SK-N-SH (cell line): ENCODE data around the gene RASGRF2. TPM values are rescaled to one million over a fixed set of nuclear protein-coding genes. Genes with fewer than 3 reads are reported as not detected.

Source experiments
- CTCF ChIA-PET: fragments of 300-600, 350-600 bp; formaldehyde crosslinking; extraction: SDS; loops from one replicate; lab custom pipeline; 2021; lab: Yijun Ruan, JAX
- POLR2A ChIA-PET: fragments of 350-600 bp; sonication (Branson Sonifier 250); formaldehyde crosslinking; extraction: SDS; loops from one replicate; lab custom pipeline; 2020; ENCODE audit warnings: antibody characterized with exemption, inconsistent platforms; lab: Yijun Ruan, JAX
- DNase-seq: peaks from one replicate; pipeline ENCODE4 v3.0.0; 2012
- H2AFZ ChIP-seq: fragments of 200-600 bp; sonication (generic); 2 replicates; pipeline ENCODE4 v1.8.1; 2016; ENCODE audit warnings: antibody characterized with exemption, mild to moderate bottlenecking, low read depth
- H3F3A ChIP-seq: fragments of 200-600 bp; sonication (generic); replicated peaks from 2 replicates; pipeline ENCODE3; 2016; ENCODE audit warnings: antibody characterized with exemption, mild to moderate bottlenecking; ENCODE audit not compliant: insufficient read depth
- H3K27ac ChIP-seq, 2 experiments: fragments of 200-500 bp in 1 of 2; fragments of 200-600 bp in 1 of 2; sonication (Bioruptor generic) in 1 of 2; sonication (generic), shearing (Covaris generic) in 1 of 2; 2 replicates each; pipeline versions ENCODE4 v1.5.1 to v1.6.1; 2014 to 2016; ENCODE audit warnings: low read depth in 2 of 2, inconsistent platforms in 1 of 2, low read length in 1 of 2, mild to moderate bottlenecking in 1 of 2, mixed read lengths in 1 of 2
- H3K27me3 ChIP-seq: fragments of 200-600 bp; sonication (generic), shearing (Covaris generic); 2 replicates; pipeline ENCODE4 v1.6.1; 2016; ENCODE audit warnings: mixed run types; ENCODE audit not compliant: insufficient read depth
- H3K36me3 ChIP-seq, 2 experiments: fragments of 200-500 bp in 1 of 2; fragments of 200-600 bp in 1 of 2; sonication (Bioruptor generic) in 1 of 2; sonication (generic) in 1 of 2; replicated peaks in 1 of 2; 2 replicates each; pipeline versions ENCODE3 to v1.5.1; 2014 to 2016; ENCODE audit warnings: low read length in 1 of 2, mild to moderate bottlenecking in 1 of 2; ENCODE audit not compliant: insufficient read depth in 2 of 2, control insufficient read depth in 1 of 2
- H3K4me1 ChIP-seq, 2 experiments: fragments of 200-500 bp in 1 of 2; fragments of 200-600 bp in 1 of 2; sonication (Bioruptor generic) in 1 of 2; sonication (generic), shearing (Covaris generic) in 1 of 2; 2 replicates each; pipeline versions ENCODE4 v1.5.1 to v1.6.1; 2014 to 2016; ENCODE audit warnings: low read depth in 1 of 2, low read length in 1 of 2, mixed run types in 1 of 2; ENCODE audit not compliant: insufficient read depth in 2 of 2, control insufficient read depth in 1 of 2
- H3K4me2 ChIP-seq: fragments of 200-600 bp; sonication (generic), shearing (Covaris generic); 2 replicates; pipeline ENCODE4 v1.6.1; 2017; ENCODE audit warnings: mixed run types
- H3K4me3 ChIP-seq, 2 experiments: fragments of 200-500 bp in 1 of 2; fragments of 200-600 bp in 1 of 2; sonication (Bioruptor generic) in 1 of 2; sonication (generic), shearing (Covaris generic) in 1 of 2; 2 replicates each; pipeline versions ENCODE4 v1.5.1 to v1.8.1; 2014 to 2016; ENCODE audit warnings: low read depth in 2 of 2, inconsistent platforms in 1 of 2, low read length in 1 of 2, mild to moderate bottlenecking in 1 of 2, mixed read lengths in 1 of 2, moderate library complexity in 1 of 2
- H3K79me2 ChIP-seq: fragments of 200-600 bp; sonication (generic); 2 replicates; pipeline ENCODE4 v1.8.1; 2017; ENCODE audit warnings: mild to moderate bottlenecking; ENCODE audit not compliant: insufficient read depth
- H3K9ac ChIP-seq: fragments of 200-600 bp; sonication (generic); 2 replicates; pipeline ENCODE4 v1.6.1; 2017; ENCODE audit warnings: mixed run types
- H3K9me2 ChIP-seq: fragments of 200-600 bp; sonication (generic); 2 replicates; pipeline ENCODE4 v1.6.1; 2017; ENCODE audit warnings: mixed run types
- H3K9me3 ChIP-seq: fragments of 200-600 bp; sonication (generic); 2 replicates; pipeline ENCODE4 v1.6.1; 2017; ENCODE audit warnings: mixed run types, mild to moderate bottlenecking, moderate library complexity
- H4K20me1 ChIP-seq: fragments of 200-600 bp; sonication (generic); 2 replicates; pipeline ENCODE4 v1.6.1; 2017; ENCODE audit warnings: mild to moderate bottlenecking, mixed run types; ENCODE audit not compliant: insufficient read depth
- CTCF ChIP-seq: fragments of 200-600 bp; sonication (generic); IDR thresholded peaks from 2 replicates; pipeline ENCODE4 v1.6.1; 2017; ENCODE audit warnings: antibody characterized with exemption, mild to moderate bottlenecking, moderate library complexity
- ELF1 ChIP-seq: IDR thresholded peaks from 2 replicates; pipeline ENCODE4 v1.4.0; 2012
- EP300 ChIP-seq, 2 experiments: IDR thresholded peaks; 2 replicates each; pipeline versions ENCODE4 v1.4.0 to v1.6.1; 2012; ENCODE audit warnings: borderline replicate concordance in 1 of 2, low read depth in 1 of 2, low read length in 1 of 2
- EZH2phosphoT487 ChIP-seq: fragments of 200-600 bp; sonication (generic); IDR thresholded peaks from 2 replicates; pipeline ENCODE4 v1.6.1; 2017; ENCODE audit warnings: low read depth, mixed run types, mild to moderate bottlenecking, antibody characterized with exemption, moderate library complexity, borderline replicate concordance
- FOSL2 ChIP-seq: IDR thresholded peaks from 2 replicates; pipeline ENCODE4 v1.4.0; 2012; ENCODE audit warnings: low read depth, mild to moderate bottlenecking, moderate library complexity, borderline replicate concordance
- FOXJ3 ChIP-seq: sonication (generic); formaldehyde crosslinking; IDR thresholded peaks from 2 replicates; pipeline ENCODE4 v1.5.1; 2020; ENCODE audit warnings: mild to moderate bottlenecking, missing genetic modification reagents
- FOXM1 ChIP-seq: IDR thresholded peaks from 2 replicates; pipeline ENCODE4 v1.4.0; 2012; ENCODE audit warnings: low read depth, mild to moderate bottlenecking
- GATA2 ChIP-seq: sonication (generic); formaldehyde crosslinking; IDR thresholded peaks from 2 replicates; pipeline ENCODE4 v1.5.0; 2020; ENCODE audit warnings: mild to moderate bottlenecking, missing genetic modification reagents
- IRF3 ChIP-seq: fragments of 150-350 bp; IDR thresholded peaks from 2 replicates; pipeline ENCODE4 v1.6.1; 2016; ENCODE audit warnings: mild to moderate bottlenecking, low read depth, low read length
- JUND ChIP-seq: IDR thresholded peaks from 2 replicates; pipeline ENCODE4 v1.4.0; 2012
- MEF2A ChIP-seq: IDR thresholded peaks from 2 replicates; pipeline ENCODE4 v1.4.0; 2012; ENCODE audit warnings: low read depth, borderline replicate concordance
- MXI1 ChIP-seq: IDR thresholded peaks from 2 replicates; pipeline ENCODE4 v1.6.1; 2012; ENCODE audit warnings: mild to moderate bottlenecking, low read depth, low read length, improper control_type of control experiment
- NFIC ChIP-seq: IDR thresholded peaks from 2 replicates; pipeline ENCODE4 v1.4.0; 2012; ENCODE audit warnings: borderline replicate concordance
- POLR2AphosphoS5 ChIP-seq: IDR thresholded peaks from 2 replicates; pipeline ENCODE4 v1.6.1; 2012; ENCODE audit warnings: low read depth, low read length
- REST ChIP-seq: IDR thresholded peaks from 2 replicates; pipeline ENCODE4 v1.6.1; 2012; ENCODE audit warnings: mild to moderate bottlenecking, low read depth, low read length, moderate library complexity
- SIN3A ChIP-seq: IDR thresholded peaks from 2 replicates; pipeline ENCODE4 v1.6.1; 2012; ENCODE audit warnings: low read depth, mild to moderate bottlenecking, low read length, moderate library complexity, borderline replicate concordance
- TAF1 ChIP-seq: IDR thresholded peaks from 2 replicates; pipeline ENCODE4 v1.6.1; 2012; ENCODE audit warnings: low read depth, mild to moderate bottlenecking, low read length, moderate library complexity, borderline replicate concordance
- TCF12 ChIP-seq: IDR thresholded peaks from 2 replicates; pipeline ENCODE4 v1.4.0; 2012
- TEAD4 ChIP-seq: IDR thresholded peaks from 2 replicates; pipeline ENCODE4 v1.4.0; 2012; ENCODE audit warnings: mild to moderate bottlenecking, borderline replicate concordance; ENCODE audit not compliant: insufficient read depth
- YY1 ChIP-seq: IDR thresholded peaks from 2 replicates; pipeline ENCODE4 v1.4.0; 2012; ENCODE audit warnings: low read depth, mild to moderate bottlenecking
- WGBS: methylation state at CpG from one replicate; pipeline ENCODE4 v1.1.6; 2017; ENCODE audit warnings: low lambda C conversion rate; 5-methylcytosine and 5-hydroxymethylcytosine counted together
- polyA plus RNA-seq, 3 experiments: library from polyadenylated mRNA; depleted of rRNA; stranded (reverse); fragments of >200 nt; gene quantifications; 2 replicates each; pipeline ENCODE4 v1.2.3, GENCODE V29; 2012
- TF ChIP-seq, protein P1 (sequence below): IDR thresholded peaks from 2 replicates; pipeline ENCODE4 v1.4.0; 2012; ENCODE audit warnings: low read depth, borderline replicate concordance

Gene RASGRF2
- polyA plus RNA-seq, 1 of the 3 experiments (the other 2 are of a cell fraction): under 0.01 TPM

- H3K9me3 ChIP-seq: no peaks in the 10 kb centered on the region
- H3K27ac ChIP-seq: no peak overlapping the region
- H3K36me3 ChIP-seq: no peaks in the 10 kb centered on the region
- no peak overlapping the region for H3K9ac ChIP-seq
- no peak for TF ChIP-seq SIN3A
- no peak for TF ChIP-seq TAF1
- no peak for TF ChIP-seq FOXM1
- TF ChIP-seq MEF2A: no peak
- TF ChIP-seq JUND: no peak
- no peak for TF ChIP-seq FOSL2
- no peak for TF ChIP-seq FOXJ3
- no peak for TF ChIP-seq EZH2phosphoT487
- TF ChIP-seq, protein P1, sequence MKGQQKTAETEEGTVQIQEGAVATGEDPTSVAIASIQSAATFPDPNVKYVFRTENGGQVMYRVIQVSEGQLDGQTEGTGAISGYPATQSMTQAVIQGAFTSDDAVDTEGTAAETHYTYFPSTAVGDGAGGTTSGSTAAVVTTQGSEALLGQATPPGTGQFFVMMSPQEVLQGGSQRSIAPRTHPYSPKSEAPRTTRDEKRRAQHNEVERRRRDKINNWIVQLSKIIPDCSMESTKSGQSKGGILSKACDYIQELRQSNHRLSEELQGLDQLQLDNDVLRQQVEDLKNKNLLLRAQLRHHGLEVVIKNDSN: no peak
- no peak for TF ChIP-seq YY1
- DNase-seq: no peak
- H3K4me2 ChIP-seq: no peak overlapping the region
- H3K9me2 ChIP-seq: no peaks in the 10 kb centered on the region
- no peak overlapping the region for H3K4me3 ChIP-seq
- peaks cover 15% of the 10 kb centered on the region; the same call in 1 of the 2 replicates for H3K27me3 ChIP-seq
- H2AFZ ChIP-seq: no peak overlapping the region
- H3K79me2 ChIP-seq: no peaks in the 10 kb centered on the region
- ChIA-PET CTCF (no interaction called here), POLR2A (no interaction called here)
- WGBS: 65% methylated on average over 3 of the region's 3 CpGs
- H3K4me1 ChIP-seq: peaks cover 0 to 18% of the 10 kb centered on the region in 2 experiments; a peak in 2 of 4 replicates
- no peaks in the 10 kb centered on the region for H4K20me1 ChIP-seq
- H3F3A ChIP-seq: peaks cover 23% of the 10 kb centered on the region
Measured at GRCh38 chr5:80963966-80964481, 3.9 kb downstream of the RASGRF2 start.

- Histone ChIP-seq H3F3A (peaks cover 23% of the 10 kb centered on the region), H3K79me2 (no peaks in the 10 kb centered on the region), H3K27ac (no peak overlapping the region), H3K9ac (no peak overlapping the region), H3K4me3 (no peak overlapping the region), H3K4me1 (peaks cover 0 to 18% of the 10 kb centered on the region in 2 experiments; a peak in 2 of 4 replicates), H3K27me3 (peaks cover 10% of the 10 kb centered on the region; the same call in 1 of the 2 replicates), H4K20me1 (no peaks in the 10 kb centered on the region), H3K4me2 (no peak overlapping the region), H3K9me2 (no peaks in the 10 kb centered on the region), H2AFZ (no peak overlapping the region), H3K36me3 (no peaks in the 10 kb centered on the region), H3K9me3 (no peaks in the 10 kb centered on the region)
- ChIA-PET POLR2A (no interaction called here), CTCF (no interaction called here)
- WGBS: 59% methylated on average over 3 of the region's 3 CpGs
- no peak for DNase-seq
- TF ChIP-seq ELF1: no peak
- TF ChIP-seq IRF3: no peak
- TF ChIP-seq EP300 (IDR thresholded peaks at IDR 0.05; ENCODE audit: borderline replicate concordance in 1 of 2, low read depth in 1 of 2, low read length in 1 of 2): no peak
- TF ChIP-seq MXI1: no peak
- TF ChIP-seq FOXM1: no peak
- no peak for TF ChIP-seq GATA2 (CRISPR knock-in tag)
- no peak for TF ChIP-seq TEAD4
- no peak for TF ChIP-seq NFIC
- no peak for TF ChIP-seq CTCF
- no peak for TF ChIP-seq REST
- no peak for TF ChIP-seq JUND
- TF ChIP-seq TCF12: no peak
- TF ChIP-seq POLR2AphosphoS5: no peak
Measured at GRCh38 chr5:80964491-80964890, 4.3 kb downstream of the RASGRF2 start.
